H1 (cell line): ENCODE data around the gene CNTN5. TPM values are rescaled to one million over a fixed set of nuclear protein-coding genes. Genes with fewer than 3 reads are reported as not detected.

ENCODE experiments used
- CTCF ChIA-PET: fragments of 300-600 bp; sonication (Branson Sonifier 250); formaldehyde crosslinking; loops from one replicate; lab custom pipeline; 2021; ENCODE audit not compliant: partially characterized antibody; lab: Charles Lee
- POLR2A ChIA-PET: fragments of 300-600 bp; sonication (Branson Sonifier 250); formaldehyde crosslinking; loops from one replicate; lab custom pipeline; 2021; ENCODE audit warnings: inconsistent platforms; ENCODE audit not compliant: partially characterized antibody; lab: Charles Lee
- DNase-seq, 2 experiments: peaks; one replicate each; pipeline versions ENCODE4 v3.0.0 to v3.0.0-alpha.2; 2010 to 2022; ENCODE audit warnings: low spot score in 2 of 2, low read depth in 1 of 2, mixed read lengths in 1 of 2
- FAIRE-seq: peaks from 2 replicates; lab custom pipeline; 2011; peaks lifted over from hg19 to GRCh38; lab: Jason Lieb, UNC
- H2AFZ ChIP-seq: 2 replicates; pipeline ENCODE4 v1.8.1; 2012; ENCODE audit warnings: low read length, inconsistent platforms
- H2AK5ac ChIP-seq: 2 replicates; pipeline ENCODE4 v1.6.1; 2013; ENCODE audit warnings: low read depth, low read length
- H2BK120ac ChIP-seq: replicated peaks from 2 replicates; pipeline ENCODE3; 2013; ENCODE audit warnings: low read depth, low read length, inconsistent platforms
- H2BK12ac ChIP-seq: 2 replicates; pipeline ENCODE4 v1.6.1; 2013; ENCODE audit warnings: low read depth, low read length
- H2BK15ac ChIP-seq: 2 replicates; pipeline ENCODE4 v1.6.1; 2013; ENCODE audit warnings: low read length
- H2BK20ac ChIP-seq: 2 replicates; pipeline ENCODE4 v1.6.1; 2013; ENCODE audit warnings: low read length
- H2BK5ac ChIP-seq: 2 replicates; pipeline ENCODE4 v1.6.1; 2013; ENCODE audit warnings: low read depth, low read length
- H3K14ac ChIP-seq: 2 replicates; pipeline ENCODE4 v1.6.1; 2013; ENCODE audit warnings: inconsistent platforms; ENCODE audit not compliant: insufficient read length
- H3K18ac ChIP-seq: 2 replicates; pipeline ENCODE4 v1.6.1; 2013; ENCODE audit warnings: low read length; ENCODE audit errors: extremely low read depth
- H3K23ac ChIP-seq: 2 replicates; pipeline ENCODE4 v1.6.1; 2013; ENCODE audit warnings: inconsistent platforms; ENCODE audit not compliant: insufficient read length
- H3K23me2 ChIP-seq: 2 replicates; pipeline ENCODE4 v1.6.1; 2013; ENCODE audit warnings: low read depth, low read length
- H3K27ac ChIP-seq: 2 replicates; pipeline ENCODE4 v1.6.1; 2011; ENCODE audit warnings: low read depth, low read length, inconsistent platforms
- H3K27me3 ChIP-seq, 4 experiments: replicated peaks in 1 of 4; 1 replicate in 1 of 4; 2 replicates in 3 of 4; pipeline versions ENCODE4 v1.6.1 to v1.8.1; 2011 to 2013; ENCODE audit warnings: low read length in 3 of 4, mild to moderate bottlenecking in 3 of 4, inconsistent platforms in 2 of 4, mixed read lengths in 2 of 4, moderate library complexity in 1 of 4; ENCODE audit not compliant: control insufficient read depth in 3 of 4, insufficient read depth in 3 of 4; ENCODE audit errors: extremely low read depth in 1 of 4
- H3K36me3 ChIP-seq, 4 experiments: 2 replicates each; pipeline versions ENCODE4 v1.6.1 to v1.8.1; 2011 to 2013; ENCODE audit warnings: mild to moderate bottlenecking in 4 of 4, low read length in 3 of 4, moderate library complexity in 2 of 4, control low read depth in 1 of 4, inconsistent platforms in 1 of 4; ENCODE audit not compliant: insufficient read depth in 4 of 4, control insufficient read depth in 2 of 4
- H3K4ac ChIP-seq: replicated peaks from 2 replicates; pipeline ENCODE3; 2013; ENCODE audit warnings: low read length, low read depth, mixed read lengths, inconsistent platforms; ENCODE audit not compliant: insufficient read length
- H3K4me1 ChIP-seq, 4 experiments: replicated peaks in 1 of 4; 1 replicate in 1 of 4; 2 replicates in 3 of 4; pipeline versions ENCODE4 v1.6.1 to v1.8.1; 2011 to 2013; ENCODE audit warnings: low read length in 3 of 4, inconsistent platforms in 2 of 4, mixed read lengths in 1 of 4; ENCODE audit not compliant: insufficient read depth in 4 of 4, control insufficient read depth in 3 of 4
- H3K4me2 ChIP-seq, 2 experiments: 2 replicates each; pipeline versions ENCODE4 v1.6.1 to v1.8.1; 2011 to 2013; ENCODE audit warnings: low read depth in 2 of 2, low read length in 2 of 2, control low read depth in 1 of 2, inconsistent platforms in 1 of 2, mild to moderate bottlenecking in 1 of 2; ENCODE audit not compliant: insufficient read depth in 1 of 2
- H3K4me3 ChIP-seq, 4 experiments: fragments of 200-600, 300-600 bp in 1 of 4; sonication (generic), shearing (Covaris generic), sonication (Bioruptor Twin) in 1 of 4; 2 replicates each; pipeline versions ENCODE4 v1.5.1 to v1.8.1; 2011 to 2016; ENCODE audit warnings: low read length in 4 of 4, low read depth in 3 of 4, control low read depth in 2 of 4, inconsistent platforms in 2 of 4, mild to moderate bottlenecking in 2 of 4, mixed read lengths in 1 of 4, moderate library complexity in 1 of 4; ENCODE audit not compliant: insufficient read depth in 2 of 4; ENCODE audit errors: extremely low read depth in 1 of 4
- H3K56ac ChIP-seq: replicated peaks from 2 replicates; pipeline ENCODE3; 2013; ENCODE audit warnings: low read depth, mild to moderate bottlenecking, mixed read lengths, low read length, inconsistent platforms; ENCODE audit not compliant: insufficient read length
- H3K79me1 ChIP-seq: 2 replicates; pipeline ENCODE4 v1.6.1; 2013; ENCODE audit warnings: low read depth, low read length, control low read depth
- H3K79me2 ChIP-seq, 2 experiments: 2 replicates each; pipeline versions ENCODE4 v1.6.1 to v1.8.1; 2012 to 2013; ENCODE audit warnings: low read length in 2 of 2, mild to moderate bottlenecking in 2 of 2, inconsistent platforms in 1 of 2; ENCODE audit not compliant: insufficient read depth in 2 of 2, control insufficient read depth in 1 of 2
- H3K9ac ChIP-seq, 4 experiments: replicated peaks in 1 of 4; 1 replicate in 1 of 4; 2 replicates in 3 of 4; pipeline versions ENCODE4 v1.6.1 to v1.8.1; 2011 to 2013; ENCODE audit warnings: low read depth in 3 of 4, low read length in 3 of 4, control low read depth in 2 of 4, mild to moderate bottlenecking in 2 of 4, moderate library complexity in 2 of 4, inconsistent platforms in 1 of 4; ENCODE audit errors: extremely low read depth in 1 of 4
- H3K9me3 ChIP-seq, 2 experiments: 2 replicates each; pipeline versions ENCODE4 v1.6.1 to v1.8.1; 2012 to 2013; ENCODE audit warnings: mild to moderate bottlenecking in 2 of 2, moderate library complexity in 2 of 2, control low read depth in 1 of 2, inconsistent platforms in 1 of 2, low read depth in 1 of 2, low read length in 1 of 2, mixed read lengths in 1 of 2; ENCODE audit not compliant: insufficient read depth in 2 of 2
- H4K20me1 ChIP-seq, 2 experiments: replicated peaks in 1 of 2; 2 replicates each; pipeline versions ENCODE3 to v1.8.1; 2011 to 2013; ENCODE audit warnings: inconsistent platforms in 2 of 2, low read length in 2 of 2, mild to moderate bottlenecking in 1 of 2; ENCODE audit not compliant: insufficient read depth in 2 of 2, control insufficient read depth in 1 of 2
- H4K5ac ChIP-seq: 2 replicates; pipeline ENCODE4 v1.6.1; 2013; ENCODE audit warnings: low read length, low read depth, mixed read lengths, inconsistent platforms; ENCODE audit not compliant: insufficient read length
- H4K8ac ChIP-seq: 2 replicates; pipeline ENCODE4 v1.8.0; 2013; ENCODE audit warnings: mild to moderate bottlenecking, moderate library complexity, low read length, inconsistent platforms; ENCODE audit not compliant: insufficient read depth; ENCODE audit errors: extremely low read depth
- H4K91ac ChIP-seq: replicated peaks from 2 replicates; pipeline ENCODE3; 2013; ENCODE audit warnings: low read length, mixed read lengths, inconsistent platforms; ENCODE audit not compliant: insufficient read length
- FOSL1 ChIP-seq: IDR thresholded peaks from 2 replicates; pipeline ENCODE4 v1.6.1; 2011; ENCODE audit warnings: mild to moderate bottlenecking, low read depth, low read length, moderate library complexity; ENCODE audit not compliant: insufficient read depth
- GABPA ChIP-seq: IDR thresholded peaks from 2 replicates; pipeline ENCODE4 v1.6.1; 2011; ENCODE audit warnings: mild to moderate bottlenecking, low read length, moderate library complexity, borderline replicate concordance; ENCODE audit not compliant: insufficient read depth
- JUN ChIP-seq: IDR thresholded peaks from 2 replicates; pipeline ENCODE4 v1.6.1; 2011; ENCODE audit warnings: low read depth, mild to moderate bottlenecking, improper control_type of control experiment, low read length
- PHF8 ChIP-seq: fragments of 200-600 bp; sonication (generic); conservative IDR thresholded peaks from 2 replicates; pipeline ENCODE4 v1.7.1; 2012; ENCODE audit warnings: low read depth, mild to moderate bottlenecking, inconsistent platforms, low read length, moderate library complexity
- POLR2A ChIP-seq, 2 experiments: IDR thresholded peaks; 1 replicate in 1 of 2; 2 replicates in 1 of 2; pipeline ENCODE4 v1.6.1; 2011; ENCODE audit warnings: low read depth in 2 of 2, low read length in 2 of 2, mild to moderate bottlenecking in 2 of 2; ENCODE audit errors: control extremely low read depth in 1 of 2
- POU5F1 ChIP-seq: IDR thresholded peaks from 2 replicates; pipeline ENCODE4 v1.6.1; 2011; ENCODE audit warnings: low read depth, mild to moderate bottlenecking, low read length, moderate library complexity
- RAD21 ChIP-seq, 2 experiments: IDR thresholded peaks in 1 of 2; conservative IDR thresholded peaks in 1 of 2; 2 replicates each; pipeline ENCODE4 v1.6.1; 2011; ENCODE audit warnings: low read depth in 2 of 2, low read length in 2 of 2, improper control_type of control experiment in 1 of 2, inconsistent platforms in 1 of 2, mild to moderate bottlenecking in 1 of 2, moderate library complexity in 1 of 2
- RBBP5 ChIP-seq: IDR thresholded peaks from 2 replicates; pipeline ENCODE4 v1.7.1; 2012; ENCODE audit warnings: low read depth, mild to moderate bottlenecking, inconsistent platforms, low read length, moderate library complexity, borderline replicate concordance
- RFX5 ChIP-seq: IDR thresholded peaks from 2 replicates; pipeline ENCODE4 v1.6.1; 2011; ENCODE audit warnings: low read depth, low read length, improper control_type of control experiment, borderline replicate concordance
- RNF2 ChIP-seq: fragments of 200-900, 300-1000 bp; sonication (generic); IDR thresholded peaks from 2 replicates; pipeline ENCODE4 v1.7.1; 2016; ENCODE audit warnings: borderline replicate concordance, low read depth, mild to moderate bottlenecking, antibody characterized with exemption, low read length; ENCODE audit not compliant: poor library complexity, severe bottlenecking; ENCODE audit errors: missing control alignments
- SIX5 ChIP-seq: IDR thresholded peaks from 2 replicates; pipeline ENCODE4 v1.6.1; 2011; ENCODE audit warnings: mild to moderate bottlenecking, low read depth, low read length
- SP1 ChIP-seq: IDR thresholded peaks from 2 replicates; pipeline ENCODE4 v1.6.1; 2011; ENCODE audit warnings: low read depth, low read length
- TAF1 ChIP-seq: IDR thresholded peaks from 2 replicates; pipeline ENCODE4 v1.6.1; 2011; ENCODE audit warnings: mild to moderate bottlenecking, low read depth, low read length
- TAF7 ChIP-seq: optimal IDR thresholded peaks from 2 replicates; pipeline ENCODE3; 2011; ENCODE audit warnings: low read depth, mild to moderate bottlenecking, inconsistent platforms, low read length, moderate library complexity, borderline replicate concordance
- YY1 ChIP-seq: IDR thresholded peaks from 2 replicates; pipeline ENCODE4 v1.6.1; 2011; ENCODE audit warnings: low read depth, mild to moderate bottlenecking, low read length
- WGBS, 2 experiments: shearing (Covaris generic) in 1 of 2; methylation state at CpG; one replicate each; pipeline versions ENCODE4 v1.1.6 to v1.1.7; 2013 to 2015; ENCODE audit warnings: low lambda C conversion rate in 2 of 2, mixed read lengths in 2 of 2, inconsistent platforms in 1 of 2, low coverage in 1 of 2, missing lambda C conversion rate in 1 of 2; ENCODE audit not compliant: insufficient replicate concordance in 2 of 2, insufficient coverage in 1 of 2, insufficient read length in 1 of 2; ENCODE audit errors: extremely low coverage in 1 of 2, missing lambda C conversion rate in 1 of 2; 5-methylcytosine and 5-hydroxymethylcytosine counted together
- polyA plus RNA-seq, 7 experiments: library from polyadenylated mRNA; depleted of rRNA in 3 of 7; stranded (reverse) in 5 of 7; unstranded in 2 of 7; fragments of >200 nt in 5 of 7; fragments of 200-250 nt in 2 of 7; gene quantifications; 1 replicate in 5 of 7; 2 replicates in 1 of 7; 4 replicates in 1 of 7; pipeline versions ENCODE4 v1.2.1 to v1.2.3, GENCODE V29; 2011 to 2013; ENCODE audit warnings: missing spikeins in 2 of 7, mixed read lengths in 2 of 7
- total RNA-seq: library from RNA; stranded (reverse); fragmentation: NEBNext Ultra II Directional; extraction: Animal tissue kit (Norgen Biotek cat#: 25700); gene quantifications from 2 replicates; pipeline ENCODE4 v1.2.1, GENCODE V29; 2021

The CNTN5 gene
- total and polyA plus RNA-seq, 2 of the 8 experiments (the other 6 are each of a cell fraction or from before 2014, with no cell fraction given) = not detected

GRCh38 chr11:100303897-100304296 is 1283.1 kb downstream of the CNTN5 start:
- H4K91ac ChIP-seq = no peak overlapping the region
- H2BK120ac ChIP-seq = no peak overlapping the region
- H3K4me2 ChIP-seq = no peak overlapping the region
- H2BK12ac ChIP-seq = no peak overlapping the region
- H3K27ac ChIP-seq = no peak overlapping the region
- no peak overlapping the region for H3K23ac ChIP-seq
- H3K79me1 ChIP-seq = no peaks in the 10 kb centered on the region
- H3K4me1 ChIP-seq = no peaks in the 10 kb centered on the region
- H2BK20ac ChIP-seq = no peak overlapping the region
- no peaks in the 10 kb centered on the region for H3K9me3 ChIP-seq
- H3K14ac ChIP-seq = no peak overlapping the region
- H4K20me1 ChIP-seq = no peaks in the 10 kb centered on the region
- no peaks in the 10 kb centered on the region for H3K27me3 ChIP-seq
- POLR2A ChIA-PET = no interaction called here
- no peaks in the 10 kb centered on the region for H3K36me3 ChIP-seq
- DNase-seq (no peak), FAIRE-seq (no peak)
- no peak overlapping the region for H4K8ac ChIP-seq
- H2BK15ac ChIP-seq = no peak overlapping the region
- H2BK5ac ChIP-seq = no peak overlapping the region
- no peaks in the 10 kb centered on the region for H3K79me2 ChIP-seq
- WGBS, 2 experiments = 89% methylated on average over 3 of the region's 3 CpGs; no CpG with 5 or more reads in 1 of the 2 experiments
- H3K56ac ChIP-seq = no peak overlapping the region
- no peak overlapping the region for H3K4ac ChIP-seq
- H4K5ac ChIP-seq = no peak overlapping the region
- no peak overlapping the region for H3K9ac ChIP-seq
- H3K4me3 ChIP-seq = no peak overlapping the region
- CTCF ChIA-PET = interaction anchor here (0.6 kb wide), 1 partner anchor 730 kb away, joined by 3 read pairs; no protein-coding TSS in a partner anchor
- no peak overlapping the region for H2AFZ ChIP-seq
- H2AK5ac ChIP-seq = no peak overlapping the region
- H3K23me2 ChIP-seq = no peaks in the 10 kb centered on the region
- H3K18ac ChIP-seq = no peak overlapping the region
- TF ChIP-seq GABPA = no peak
- no peak for TF ChIP-seq SIX5
- TF ChIP-seq POU5F1 = no peak
- no peak for TF ChIP-seq RBBP5
- no peak for TF ChIP-seq RFX5
- no peak for TF ChIP-seq PHF8
- no peak for TF ChIP-seq YY1
- no peak for TF ChIP-seq TAF7
- TF ChIP-seq RNF2 = no peak
- TF ChIP-seq JUN = no peak
- no peak for TF ChIP-seq FOSL1
- TF ChIP-seq TAF1 = no peak
- TF ChIP-seq SP1 = no peak
- TF ChIP-seq POLR2A (IDR thresholded peaks at IDR 0.05; ENCODE audit: control extremely low read depth in 1 of 2, low read depth in 2 of 2, low read length in 2 of 2) = no peak
- TF ChIP-seq RAD21 (IDR thresholded peaks at IDR 0.05 in 1 of 2, conservative IDR thresholded peaks at IDR 0.05 in 1 of 2; ENCODE audit: low read depth in 2 of 2, low read length in 2 of 2) = no peak
